ENCODE measurements around the gene RPGRIP1L. TPM values are rescaled to one million over a fixed set of nuclear protein-coding genes. Genes with fewer than 3 reads are reported as not detected.

Gene RPGRIP1L
- total RNA-seq, 1 experiment from 2014 or later: 10.3 TPM

- ChIA-PET POLR2A (no interaction called here), RAD21 (ENCODE audit: low non-redundant PET in 1 of 2, low total read pairs in 2 of 2, uncharacterized antibody in 2 of 2, unreplicated experiment in 2 of 2) (no interaction called here), CTCF (no interaction called here)
- intact Hi-C loops (cut with micrococcal nuclease): no loop called here
- Histone ChIP-seq H4K20me1 (ENCODE audit: insufficient read depth) (no peaks in the 10 kb centered on the region), H3K27ac (ENCODE audit: low read depth, low read length) (no peak overlapping the region), H3K4me3 (replicated peaks in 1 of 2; ENCODE audit: low read depth in 1 of 2, low read length in 2 of 2) (no peak overlapping the region), H3K9ac (ENCODE audit: low read length) (no peak overlapping the region), H3K27me3 (ENCODE audit: insufficient read depth, low read length) (no peaks in the 10 kb centered on the region), H3K79me2 (ENCODE audit: insufficient read depth, low read length) (no peaks in the 10 kb centered on the region), H3K36me3 (ENCODE audit: control insufficient read depth in 1 of 2, insufficient read depth in 2 of 2, low read length in 2 of 2) (no peaks in the 10 kb centered on the region), H3K4me2 (ENCODE audit: low read length) (no peak overlapping the region), H3K9me3 (ENCODE audit: control insufficient read depth in 1 of 2, insufficient read depth in 1 of 2, low read depth in 1 of 2, low read length in 2 of 2) (peaks cover 0 to 12% of the 10 kb centered on the region in 2 experiments; a peak in 1 of 4 replicates), H2AFZ (ENCODE audit: low read depth, low read length, poor library complexity, severe bottlenecking) (no peak overlapping the region), H3K4me1 (ENCODE audit: control insufficient read depth in 1 of 2, insufficient read depth in 2 of 2, low read length in 2 of 2) (no peaks in the 10 kb centered on the region), H3K9me2 (ENCODE audit: insufficient read depth) (no peaks in the 10 kb centered on the region)
- DNase-seq (ENCODE audit: low read depth, low spot score) (no peak), ATAC-seq (no peak)
- TF ChIP-seq SRF (IDR thresholded peaks at IDR 0.05; ENCODE audit: low read depth): no peak
- TF ChIP-seq POLR2AphosphoS5 (IDR thresholded peaks at IDR 0.05; ENCODE audit: low read depth, low read length): no peak
- TF ChIP-seq FOSL1 (IDR thresholded peaks at IDR 0.05; ENCODE audit: low read depth): no peak
- no peak for TF ChIP-seq EGR1 (IDR thresholded peaks at IDR 0.05; ENCODE audit: low read depth)
- no peak for TF ChIP-seq REST (IDR thresholded peaks at IDR 0.05; ENCODE audit: low read depth)
- no peak for TF ChIP-seq SP1 (IDR thresholded peaks at IDR 0.05; ENCODE audit: low read depth)
- no TSS peak for BruUV-seq (replicated peaks)
These were observed 131.9 kb downstream of the RPGRIP1L start for GRCh38 chr16:53571763-53572162.

Data from HCT116 (cell line).